Suprapubic skin (tissue), 3 donors: Measurements from ENCODE around the gene IMMP2L.

Experiments used
- EP300 ChIP-seq: sonication (generic); formaldehyde crosslinking; IDR thresholded peaks from one replicate; pipeline ENCODE4 v1.6.1; 2017; ENCODE audit warnings: antibody characterized with exemption
- POLR2A ChIP-seq, 2 donors: fragments of 450-650 bp; IDR thresholded peaks; one replicate each; pipeline ENCODE4 v1.6.1; 2017; ENCODE audit warnings: antibody characterized with exemption in 2 of 2, mild to moderate bottlenecking in 2 of 2, moderate library complexity in 2 of 2
- TF ChIP-seq, protein P1 (sequence below), 2 donors: fragments of 200-600 bp in 1 of 2; fragments of 450-650 bp in 1 of 2; sonication (generic) in 1 of 2; IDR thresholded peaks; one replicate each; pipeline ENCODE4 v1.5.1; 2016 to 2019; ENCODE audit warnings: antibody characterized with exemption in 2 of 2, mild to moderate bottlenecking in 1 of 2, moderate library complexity in 1 of 2

DNA sequence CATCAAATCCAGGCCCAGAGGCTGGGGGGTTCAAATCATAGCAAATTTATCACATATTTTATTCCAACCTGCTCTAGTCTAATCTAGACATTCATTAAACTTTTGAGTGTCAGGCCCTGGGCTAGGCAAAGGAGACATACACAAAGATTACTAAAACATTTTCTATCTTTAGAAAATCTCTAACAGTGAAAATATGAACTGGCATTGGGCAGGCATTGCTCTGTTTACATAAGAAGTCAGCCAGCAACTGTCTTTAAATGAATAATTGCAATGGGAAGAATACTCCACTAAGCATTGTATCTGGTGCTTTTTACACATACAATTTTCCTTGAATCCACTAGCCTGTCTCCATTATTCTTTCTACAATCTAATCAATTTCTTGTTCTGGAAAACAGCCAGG is 693.8 kb downstream of the IMMP2L start:
- TF ChIP-seq, protein P1, sequence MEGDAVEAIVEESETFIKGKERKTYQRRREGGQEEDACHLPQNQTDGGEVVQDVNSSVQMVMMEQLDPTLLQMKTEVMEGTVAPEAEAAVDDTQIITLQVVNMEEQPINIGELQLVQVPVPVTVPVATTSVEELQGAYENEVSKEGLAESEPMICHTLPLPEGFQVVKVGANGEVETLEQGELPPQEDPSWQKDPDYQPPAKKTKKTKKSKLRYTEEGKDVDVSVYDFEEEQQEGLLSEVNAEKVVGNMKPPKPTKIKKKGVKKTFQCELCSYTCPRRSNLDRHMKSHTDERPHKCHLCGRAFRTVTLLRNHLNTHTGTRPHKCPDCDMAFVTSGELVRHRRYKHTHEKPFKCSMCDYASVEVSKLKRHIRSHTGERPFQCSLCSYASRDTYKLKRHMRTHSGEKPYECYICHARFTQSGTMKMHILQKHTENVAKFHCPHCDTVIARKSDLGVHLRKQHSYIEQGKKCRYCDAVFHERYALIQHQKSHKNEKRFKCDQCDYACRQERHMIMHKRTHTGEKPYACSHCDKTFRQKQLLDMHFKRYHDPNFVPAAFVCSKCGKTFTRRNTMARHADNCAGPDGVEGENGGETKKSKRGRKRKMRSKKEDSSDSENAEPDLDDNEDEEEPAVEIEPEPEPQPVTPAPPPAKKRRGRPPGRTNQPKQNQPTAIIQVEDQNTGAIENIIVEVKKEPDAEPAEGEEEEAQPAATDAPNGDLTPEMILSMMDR (IDR thresholded peaks at IDR 0.05) = no peak
- TF ChIP-seq EP300 (no peak), POLR2A (IDR thresholded peaks at IDR 0.05) (no peak)
